ENCODE results near the gene MFSD12. TPM values are rescaled to one million over a fixed set of nuclear protein-coding genes. Genes with fewer than 3 reads are reported as not detected.

Gene MFSD12
- polyA plus RNA-seq, 1 donor = 33.7 TPM

DNA sequence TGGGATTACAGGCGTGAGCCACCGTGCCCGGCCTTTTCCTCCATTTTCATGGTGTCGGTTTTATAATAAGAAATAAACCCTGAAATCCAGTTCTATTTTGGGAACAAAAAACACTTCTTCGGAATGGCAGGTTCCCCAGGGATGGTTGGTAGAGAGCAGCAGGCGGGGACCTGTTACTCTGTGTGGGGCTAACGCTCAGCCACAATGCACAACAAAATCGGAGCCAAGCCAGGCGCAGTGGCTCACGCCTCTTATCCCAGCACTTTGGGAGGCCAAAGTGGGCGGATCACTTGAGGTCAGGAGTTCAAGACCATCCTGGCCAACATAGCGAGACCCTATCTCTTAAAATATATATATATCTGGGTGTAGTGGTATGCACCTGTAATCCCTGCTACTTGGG is 43.6 kb upstream of the MFSD12 start:
- no peaks in the 10 kb centered on the region for H3K36me3 ChIP-seq (ENCODE audit: control insufficient read depth, insufficient read depth, low read length)
- H3K27ac ChIP-seq (ENCODE audit: low read length) = no peak overlapping the region
- H3K4me1 ChIP-seq (ENCODE audit: control insufficient read depth, insufficient read depth, low read length) = peaks cover 7% of the 10 kb centered on the region
- H3K27me3 ChIP-seq (ENCODE audit: control insufficient read depth, insufficient read depth, low read length) = peaks cover 12% of the 10 kb centered on the region
- no CpG with 5 or more reads among the region's 12 CpGs for WGBS (ENCODE audit: insufficient coverage, low lambda C conversion rate)
- peaks cover 9% of the 10 kb centered on the region for H3K9me3 ChIP-seq (ENCODE audit: control insufficient read depth, low read depth, low read length)
- H3K4me3 ChIP-seq (ENCODE audit: low read length) = no peak overlapping the region
- DNase-seq = no peak

DNA sequence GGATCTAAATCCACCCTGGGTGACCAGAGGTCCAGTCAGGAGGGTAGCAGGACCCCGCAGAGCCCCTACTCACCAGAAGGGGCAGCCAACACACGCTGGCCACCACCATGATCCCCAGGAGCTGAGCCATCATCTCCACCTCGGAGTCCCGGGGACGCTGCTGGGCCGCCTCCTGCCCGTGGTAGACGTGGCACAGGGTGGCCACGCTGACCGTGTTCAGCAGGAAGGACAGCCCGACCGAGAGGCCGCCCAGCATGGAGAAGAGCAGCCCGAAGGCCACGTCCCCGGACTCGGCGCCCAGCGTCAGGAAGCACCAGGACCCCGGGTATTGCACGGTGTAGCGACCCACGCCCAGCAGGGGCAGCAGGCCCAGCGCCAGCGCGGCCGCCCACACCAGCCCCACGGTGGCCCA is 42.4 kb upstream of the MFSD12 start:
- peaks cover 4% of the 10 kb centered on the region for H3K4me1 ChIP-seq (ENCODE audit: control insufficient read depth, insufficient read depth, low read length)
- H3K9me3 ChIP-seq (ENCODE audit: control insufficient read depth, low read depth, low read length) = peaks cover 8% of the 10 kb centered on the region
- no CpG with 5 or more reads among the region's 28 CpGs for WGBS (ENCODE audit: insufficient coverage, low lambda C conversion rate)
- H3K27ac ChIP-seq (ENCODE audit: low read length) = no peak overlapping the region
- no peak for DNase-seq
- no peaks in the 10 kb centered on the region for H3K36me3 ChIP-seq (ENCODE audit: control insufficient read depth, insufficient read depth, low read length)
- peaks cover 3% of the 10 kb centered on the region for H3K27me3 ChIP-seq (ENCODE audit: control insufficient read depth, insufficient read depth, low read length)
- no peak overlapping the region for H3K4me3 ChIP-seq (ENCODE audit: low read length)

DNA sequence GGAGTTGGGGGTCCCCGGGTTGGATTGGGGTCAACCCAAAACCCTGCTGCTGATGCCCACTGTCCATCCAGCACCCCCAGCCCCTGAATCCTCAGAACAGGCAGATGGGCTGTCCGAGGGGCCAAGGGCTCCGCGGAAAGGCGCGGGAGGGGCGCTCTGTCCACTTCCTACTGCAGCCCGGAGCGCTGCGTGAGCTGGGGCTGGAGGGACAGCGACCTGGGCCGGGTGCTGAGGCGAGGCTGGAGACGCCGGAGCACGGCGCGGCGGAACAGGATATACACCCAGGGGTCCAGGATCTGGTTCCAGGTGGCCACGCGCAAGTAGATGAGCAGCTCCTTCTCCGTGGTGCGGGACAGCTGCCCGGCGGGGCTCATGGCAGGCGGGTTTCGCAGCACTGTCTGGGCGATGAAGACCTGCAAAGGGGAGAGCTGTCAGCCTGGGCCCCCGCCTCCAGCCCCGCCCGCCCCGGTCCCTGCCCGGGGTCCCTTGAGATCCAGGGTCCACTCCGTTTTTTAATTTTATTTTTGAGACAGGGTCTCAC is 38.2 kb upstream of the MFSD12 start:
- DNase-seq = no peak
- peaks cover 3% of the 10 kb centered on the region for H3K27me3 ChIP-seq (ENCODE audit: control insufficient read depth, insufficient read depth, low read length)
- no CpG with 5 or more reads among the region's 34 CpGs for WGBS (ENCODE audit: insufficient coverage, low lambda C conversion rate)
- H3K4me1 ChIP-seq (ENCODE audit: control insufficient read depth, insufficient read depth, low read length) = no peaks in the 10 kb centered on the region
- H3K4me3 ChIP-seq (ENCODE audit: low read length) = no peak overlapping the region
- peaks cover 8% of the 10 kb centered on the region for H3K9me3 ChIP-seq (ENCODE audit: control insufficient read depth, low read depth, low read length)
- no peaks in the 10 kb centered on the region for H3K36me3 ChIP-seq (ENCODE audit: control insufficient read depth, insufficient read depth, low read length)
- no peak overlapping the region for H3K27ac ChIP-seq (ENCODE audit: low read length)

DNA sequence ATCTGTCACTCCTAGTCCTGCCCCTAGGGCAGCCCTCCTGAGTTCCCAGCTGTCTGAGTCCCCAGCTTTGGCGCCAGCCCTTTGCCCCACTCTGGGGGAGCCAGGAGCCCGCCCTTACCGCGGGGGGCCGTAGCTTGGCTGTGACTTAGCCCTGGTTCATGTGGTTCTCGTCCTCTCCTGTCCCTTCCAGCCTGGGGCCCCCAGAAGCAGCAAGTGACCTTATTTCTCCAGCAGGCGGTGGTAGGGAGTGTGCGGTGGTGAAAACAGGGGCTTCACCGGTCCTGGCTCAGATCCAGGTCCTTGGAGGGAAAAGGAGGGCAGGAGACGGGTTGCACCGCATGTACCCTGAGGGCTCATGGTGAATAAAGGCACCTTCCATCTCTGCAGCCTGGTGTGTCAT is 35.8 kb upstream of the MFSD12 start:
- Histone ChIP-seq H3K4me3 (ENCODE audit: low read length) (no peak overlapping the region), H3K27me3 (ENCODE audit: control insufficient read depth, insufficient read depth, low read length) (peaks cover 3% of the 10 kb centered on the region), H3K4me1 (ENCODE audit: control insufficient read depth, insufficient read depth, low read length) (no peaks in the 10 kb centered on the region), H3K9me3 (ENCODE audit: control insufficient read depth, low read depth, low read length) (peaks cover 5% of the 10 kb centered on the region), H3K36me3 (ENCODE audit: control insufficient read depth, insufficient read depth, low read length) (no peaks in the 10 kb centered on the region), H3K27ac (ENCODE audit: low read length) (no peak overlapping the region)
- DNase-seq = no peak
- WGBS (ENCODE audit: insufficient coverage, low lambda C conversion rate) = no CpG with 5 or more reads among the region's 11 CpGs

DNA sequence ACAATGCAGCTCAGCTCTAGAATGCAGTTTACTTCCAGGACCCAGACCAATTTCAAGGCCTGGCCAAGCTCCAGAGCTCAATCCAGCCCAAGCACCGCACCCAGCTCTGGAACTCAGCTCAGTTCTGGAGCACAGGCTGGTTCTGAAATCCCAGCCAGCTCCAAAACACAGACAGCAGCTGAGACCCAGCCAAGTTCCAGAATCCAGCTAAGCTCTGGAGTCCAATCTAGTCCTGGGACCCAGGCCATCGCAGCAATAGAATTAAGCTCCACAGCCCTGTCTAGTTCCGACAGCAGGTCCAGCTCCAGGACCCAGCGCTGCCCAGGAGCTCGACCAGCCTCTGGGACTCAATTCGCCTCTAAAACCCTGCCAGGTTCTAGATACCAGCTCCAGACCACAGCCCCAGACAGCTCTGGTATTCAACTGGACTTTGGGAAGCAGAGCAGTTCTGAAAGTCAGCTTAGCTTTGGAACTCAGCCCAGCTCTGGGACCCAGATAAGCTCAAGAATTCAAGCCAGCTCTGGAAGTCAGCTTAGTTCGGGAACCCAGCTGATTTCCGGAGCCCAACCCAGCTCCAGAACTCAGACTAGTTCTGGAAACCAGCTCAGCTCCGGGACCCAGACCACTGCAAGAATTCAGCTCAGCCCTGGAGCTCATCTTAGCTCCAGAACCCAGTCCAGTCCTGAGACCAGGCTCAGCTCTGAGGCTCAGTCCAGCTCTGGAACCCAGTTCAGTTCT is 34.7 kb upstream of the MFSD12 start:
- H3K4me3 ChIP-seq (ENCODE audit: low read length) = no peak overlapping the region
- no peak for DNase-seq
- no peaks in the 10 kb centered on the region for H3K4me1 ChIP-seq (ENCODE audit: control insufficient read depth, insufficient read depth, low read length)
- peaks cover 5% of the 10 kb centered on the region for H3K9me3 ChIP-seq (ENCODE audit: control insufficient read depth, low read depth, low read length)
- no peaks in the 10 kb centered on the region for H3K36me3 ChIP-seq (ENCODE audit: control insufficient read depth, insufficient read depth, low read length)
- H3K27ac ChIP-seq (ENCODE audit: low read length) = no peak overlapping the region
- H3K27me3 ChIP-seq (ENCODE audit: control insufficient read depth, insufficient read depth, low read length) = peaks cover 3% of the 10 kb centered on the region
- no CpG with 5 or more reads among the region's 9 CpGs for WGBS (ENCODE audit: insufficient coverage, low lambda C conversion rate)

DNA sequence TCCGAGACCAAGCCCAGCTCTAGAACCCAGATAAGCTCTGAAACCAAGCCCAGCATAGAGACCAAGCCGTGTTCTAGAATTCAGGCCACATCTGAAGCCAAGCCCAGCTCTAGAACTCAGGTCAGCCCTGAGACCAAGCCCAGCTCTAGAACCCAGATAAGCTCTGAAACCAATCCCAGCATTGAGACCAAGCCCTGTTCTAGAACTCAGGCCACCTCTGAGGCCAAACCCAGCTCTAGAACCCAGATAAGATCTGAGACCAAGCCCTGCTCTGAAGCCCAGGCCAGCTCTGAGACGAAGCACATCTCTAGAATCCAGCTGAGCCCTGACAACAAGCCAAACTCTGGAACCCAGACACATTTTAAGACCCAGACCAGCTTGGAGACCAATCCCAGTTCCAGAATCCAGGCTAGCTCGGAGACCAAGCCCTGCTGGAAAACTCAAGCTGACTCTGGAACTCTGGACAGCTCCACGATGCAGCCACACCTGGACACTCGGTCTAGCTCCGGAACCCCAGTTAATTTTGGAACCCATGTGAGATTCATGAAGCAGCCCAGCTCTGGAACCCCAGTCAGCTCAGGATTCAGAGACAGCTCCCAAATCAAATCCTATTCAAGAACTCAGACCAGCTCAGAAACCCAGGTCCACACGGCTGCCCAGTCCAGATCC is 33.7 kb upstream of the MFSD12 start:
- Histone ChIP-seq H3K9me3 (ENCODE audit: control insufficient read depth, low read depth, low read length) (peaks cover 11% of the 10 kb centered on the region), H3K27me3 (ENCODE audit: control insufficient read depth, insufficient read depth, low read length) (peaks cover 11% of the 10 kb centered on the region), H3K4me3 (ENCODE audit: low read length) (no peak overlapping the region), H3K36me3 (ENCODE audit: control insufficient read depth, insufficient read depth, low read length) (no peaks in the 10 kb centered on the region), H3K27ac (ENCODE audit: low read length) (no peak overlapping the region), H3K4me1 (ENCODE audit: control insufficient read depth, insufficient read depth, low read length) (no peaks in the 10 kb centered on the region)
- WGBS (ENCODE audit: insufficient coverage, low lambda C conversion rate) = no CpG with 5 or more reads among the region's 8 CpGs
- no peak for DNase-seq

DNA sequence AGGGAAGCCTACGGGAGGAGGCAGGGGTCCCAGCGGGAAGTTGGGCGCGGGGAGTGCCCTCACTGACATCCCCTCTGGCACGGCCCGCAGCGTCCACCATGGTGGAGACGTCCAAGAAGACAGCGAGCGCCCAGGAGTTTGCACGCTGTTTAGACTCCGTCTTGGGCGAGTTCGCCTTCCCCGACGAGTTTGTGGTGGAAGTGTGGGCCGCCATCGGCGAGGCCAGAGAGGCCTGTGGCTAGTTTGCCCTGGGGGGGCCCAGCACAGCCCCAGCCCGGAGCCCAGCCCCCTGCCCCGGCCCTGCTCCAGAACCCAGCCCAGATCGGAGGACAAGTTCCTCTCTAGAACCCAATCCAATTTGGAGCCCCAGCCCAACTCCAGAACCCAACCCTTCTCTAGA is 32.6 kb upstream of the MFSD12 start:
- WGBS (ENCODE audit: insufficient coverage, low lambda C conversion rate) = no CpG with 5 or more reads among the region's 22 CpGs
- Histone ChIP-seq H3K27ac (ENCODE audit: low read length) (no peak overlapping the region), H3K9me3 (ENCODE audit: control insufficient read depth, low read depth, low read length) (peaks cover 11% of the 10 kb centered on the region), H3K36me3 (ENCODE audit: control insufficient read depth, insufficient read depth, low read length) (no peaks in the 10 kb centered on the region), H3K27me3 (ENCODE audit: control insufficient read depth, insufficient read depth, low read length) (peaks cover 22% of the 10 kb centered on the region), H3K4me1 (ENCODE audit: control insufficient read depth, insufficient read depth, low read length) (no peaks in the 10 kb centered on the region), H3K4me3 (ENCODE audit: low read length) (no peak overlapping the region)
- DNase-seq = no peak

DNA sequence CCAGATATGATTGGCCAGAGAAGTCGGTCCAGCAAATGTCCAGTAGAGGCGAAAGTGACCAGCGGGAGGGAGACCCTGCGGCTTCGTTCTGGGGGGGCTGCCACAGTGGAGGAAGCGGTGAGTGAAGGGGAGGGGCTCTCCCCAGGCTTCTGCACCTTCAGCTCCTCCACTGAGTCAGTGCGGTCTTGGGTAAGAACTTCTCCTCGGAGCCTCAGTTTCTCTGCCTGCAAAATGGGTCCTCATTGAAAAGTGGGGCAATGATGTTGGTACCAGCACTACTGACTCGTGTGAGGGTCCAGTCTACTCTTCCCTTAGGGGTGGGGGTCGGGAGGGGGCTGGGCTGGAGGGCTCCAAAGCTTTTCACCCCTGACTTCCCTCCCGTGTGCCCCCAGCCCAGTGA is 32.1 kb upstream of the MFSD12 start:
- Histone ChIP-seq H3K36me3 (ENCODE audit: control insufficient read depth, insufficient read depth, low read length) (no peaks in the 10 kb centered on the region), H3K4me1 (ENCODE audit: control insufficient read depth, insufficient read depth, low read length) (no peaks in the 10 kb centered on the region), H3K27ac (ENCODE audit: low read length) (no peak overlapping the region), H3K9me3 (ENCODE audit: control insufficient read depth, low read depth, low read length) (peaks cover 11% of the 10 kb centered on the region), H3K27me3 (ENCODE audit: control insufficient read depth, insufficient read depth, low read length) (peaks cover 27% of the 10 kb centered on the region), H3K4me3 (ENCODE audit: low read length) (no peak overlapping the region)
- WGBS (ENCODE audit: insufficient coverage, low lambda C conversion rate) = no CpG with 5 or more reads among the region's 11 CpGs
- no peak for DNase-seq

DNA sequence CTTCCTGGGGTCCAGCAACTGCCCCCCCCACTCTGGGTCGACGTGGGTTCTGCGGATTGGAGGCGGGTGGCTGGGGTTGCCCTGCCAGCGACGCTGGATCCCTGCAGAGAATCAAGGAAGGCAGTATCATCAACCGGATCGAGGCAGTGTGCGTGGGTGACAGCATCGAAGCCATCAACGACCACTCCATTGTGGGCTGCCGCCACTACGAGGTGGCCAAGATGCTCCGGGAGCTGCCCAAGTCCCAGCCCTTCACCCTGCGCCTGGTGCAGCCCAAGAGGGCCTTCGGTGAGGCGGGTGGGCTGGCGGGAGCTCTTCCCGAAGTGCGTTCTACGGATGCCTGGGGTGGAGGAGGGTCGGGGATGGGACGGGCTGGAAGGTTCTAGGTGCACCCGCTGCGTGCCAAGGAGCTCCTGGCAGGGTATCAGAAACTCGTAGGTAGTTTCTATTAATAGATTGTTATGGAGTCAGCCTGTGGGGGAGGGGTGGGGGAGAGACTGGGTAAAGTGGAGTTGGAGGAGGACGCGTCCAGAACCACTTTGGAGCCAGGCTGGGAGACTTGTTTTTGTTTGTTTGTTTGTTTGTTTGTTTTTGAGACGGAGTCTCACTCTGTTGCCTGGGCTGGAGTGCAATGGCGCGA is 29.4 kb upstream of the MFSD12 start:
- peaks cover 11% of the 10 kb centered on the region for H3K9me3 ChIP-seq (ENCODE audit: control insufficient read depth, low read depth, low read length)
- H3K4me3 ChIP-seq (ENCODE audit: low read length) = no peak overlapping the region
- DNase-seq = no peak
- no peaks in the 10 kb centered on the region for H3K36me3 ChIP-seq (ENCODE audit: control insufficient read depth, insufficient read depth, low read length)
- H3K27ac ChIP-seq (ENCODE audit: low read length) = no peak overlapping the region
- WGBS (ENCODE audit: insufficient coverage, low lambda C conversion rate) = no CpG with 5 or more reads among the region's 31 CpGs
- H3K4me1 ChIP-seq (ENCODE audit: control insufficient read depth, insufficient read depth, low read length) = no peaks in the 10 kb centered on the region
- H3K27me3 ChIP-seq (ENCODE audit: control insufficient read depth, insufficient read depth, low read length) = peaks cover 36% of the 10 kb centered on the region

DNA sequence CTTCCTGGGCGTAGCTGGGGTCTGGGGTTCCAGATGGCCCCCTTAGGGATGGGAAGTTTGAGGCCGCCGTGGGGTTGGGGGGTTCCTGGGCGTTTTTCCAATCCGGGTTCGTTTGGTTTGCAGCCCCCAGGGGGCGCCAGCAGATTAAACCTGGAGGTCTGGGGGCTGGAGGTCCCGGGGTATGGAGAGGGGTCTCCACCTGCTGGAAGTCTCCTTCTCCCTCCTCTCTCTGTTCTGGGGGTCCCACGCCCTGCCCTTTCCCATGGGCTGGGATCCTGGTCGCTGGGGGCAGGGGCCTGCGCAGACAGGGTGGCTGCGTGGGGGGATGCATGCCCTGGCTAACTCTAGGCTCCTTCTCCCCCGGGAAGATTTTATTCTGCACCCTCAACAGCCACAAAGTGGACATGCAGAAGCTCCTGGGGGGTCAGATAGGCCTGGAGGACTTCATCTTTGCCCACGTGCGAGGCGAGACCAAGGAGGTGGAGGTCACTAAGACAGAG is 28.8 kb upstream of the MFSD12 start:
- WGBS (ENCODE audit: insufficient coverage, low lambda C conversion rate) = no CpG with 5 or more reads among the region's 16 CpGs
- no peak for DNase-seq
- Histone ChIP-seq H3K4me1 (ENCODE audit: control insufficient read depth, insufficient read depth, low read length) (no peaks in the 10 kb centered on the region), H3K27ac (ENCODE audit: low read length) (no peak overlapping the region), H3K9me3 (ENCODE audit: control insufficient read depth, low read depth, low read length) (peaks cover 11% of the 10 kb centered on the region), H3K36me3 (ENCODE audit: control insufficient read depth, insufficient read depth, low read length) (no peaks in the 10 kb centered on the region), H3K4me3 (ENCODE audit: low read length) (peak overlapping the region; percentile 5), H3K27me3 (ENCODE audit: control insufficient read depth, insufficient read depth, low read length) (peaks cover 34% of the 10 kb centered on the region)

Measured in large intestine (tissue), 3 donors.